ENCODE results near the gene IRGQ. TPM values are rescaled to one million over a fixed set of nuclear protein-coding genes. Genes with fewer than 3 reads are reported as not detected.

The IRGQ gene
- total RNA-seq, 1 experiment from 2014 or later: 38.1 TPM

GRCh38 chr19:43598445-43599240 lies 2.7 kb upstream of the IRGQ start:
- TF ChIP-seq GABPB1 (CRISPR knock-in tag; IDR thresholded peaks at IDR 0.05) (no peak), ZNF121 (CRISPR knock-in tag; IDR thresholded peaks at IDR 0.05) (no peak), CREM (CRISPR knock-in tag; IDR thresholded peaks at IDR 0.05) (no peak)
- Mint-ChIP-seq H3K27me3 (ENCODE audit: low read depth) (no peaks in the 10 kb centered on the region), H3K4me3 (peak overlapping the region; percentile 99; the same call in 1 of the 2 replicates), H3K4me1 (peaks cover 17% of the 10 kb centered on the region), H3K9me3 (no peaks in the 10 kb centered on the region), H3K36me3 (peaks cover 2% of the 10 kb centered on the region), H3K27ac (no peak overlapping the region)
- ChIA-PET POLR2A (no interaction called here), CTCF (interaction anchor here (1.2 to 6.9 kb wide), 2 partner anchors 64 kb away, joined by 4 to 140 read pairs; partner anchors contain the start of gene ZNF575)
- no peak for ATAC-seq
- no peak for DNase-seq (ENCODE audit: low spot score)

DNA sequence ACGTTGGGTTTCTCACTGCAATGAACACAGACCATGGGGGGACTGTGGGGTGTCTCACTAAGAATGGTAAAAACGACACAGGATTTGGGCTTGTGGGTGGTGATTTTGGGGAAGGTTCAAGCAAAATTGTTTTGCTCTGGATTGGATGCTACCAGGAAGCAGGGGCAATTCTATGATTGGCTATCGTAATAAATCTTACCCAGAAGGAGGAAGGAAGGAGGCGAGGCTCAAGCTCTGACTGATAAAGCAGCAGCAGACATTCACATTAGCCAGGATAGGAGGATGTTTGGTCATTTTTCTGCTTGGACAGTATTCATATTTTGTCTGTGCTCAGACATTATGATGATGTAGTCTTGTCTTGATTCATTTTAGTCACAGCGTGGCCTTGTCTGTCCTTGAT lies 1.9 kb upstream of the IRGQ start:
- H3K27ac Mint-ChIP-seq: no peak overlapping the region
- DNase-seq (ENCODE audit: low spot score) (no peak), ATAC-seq (no peak)
- POLR2A ChIA-PET: no interaction called here
- no peaks in the 10 kb centered on the region for H3K27me3 Mint-ChIP-seq (ENCODE audit: low read depth)
- no peaks in the 10 kb centered on the region for H3K9me3 Mint-ChIP-seq
- TF ChIP-seq ZNF512 (CRISPR knock-in tag; IDR thresholded peaks at IDR 0.05; ENCODE audit: borderline replicate concordance) (no peak), ZNF423 (CRISPR knock-in tag; IDR thresholded peaks at IDR 0.05) (no peak), KAT7 (CRISPR knock-in tag; IDR thresholded peaks at IDR 0.05; ENCODE audit: borderline replicate concordance) (no peak), NFYB (CRISPR knock-in tag; conservative IDR thresholded peaks at IDR 0.05; ENCODE audit: low read depth) (no peak), ARID4B (CRISPR knock-in tag; IDR thresholded peaks at IDR 0.05; ENCODE audit: borderline replicate concordance) (no peak), HMGA2 (CRISPR knock-in tag; IDR thresholded peaks at IDR 0.05) (no peak), ZNF281 (CRISPR knock-in tag; IDR thresholded peaks at IDR 0.05) (no peak), ZNF671 (CRISPR knock-in tag; IDR thresholded peaks at IDR 0.05) (no peak), GTF2I (CRISPR knock-in tag; conservative IDR thresholded peaks at IDR 0.05) (no peak), ZNF416 (CRISPR knock-in tag; IDR thresholded peaks at IDR 0.05) (no peak)
- TF ChIP-seq, protein P1, sequence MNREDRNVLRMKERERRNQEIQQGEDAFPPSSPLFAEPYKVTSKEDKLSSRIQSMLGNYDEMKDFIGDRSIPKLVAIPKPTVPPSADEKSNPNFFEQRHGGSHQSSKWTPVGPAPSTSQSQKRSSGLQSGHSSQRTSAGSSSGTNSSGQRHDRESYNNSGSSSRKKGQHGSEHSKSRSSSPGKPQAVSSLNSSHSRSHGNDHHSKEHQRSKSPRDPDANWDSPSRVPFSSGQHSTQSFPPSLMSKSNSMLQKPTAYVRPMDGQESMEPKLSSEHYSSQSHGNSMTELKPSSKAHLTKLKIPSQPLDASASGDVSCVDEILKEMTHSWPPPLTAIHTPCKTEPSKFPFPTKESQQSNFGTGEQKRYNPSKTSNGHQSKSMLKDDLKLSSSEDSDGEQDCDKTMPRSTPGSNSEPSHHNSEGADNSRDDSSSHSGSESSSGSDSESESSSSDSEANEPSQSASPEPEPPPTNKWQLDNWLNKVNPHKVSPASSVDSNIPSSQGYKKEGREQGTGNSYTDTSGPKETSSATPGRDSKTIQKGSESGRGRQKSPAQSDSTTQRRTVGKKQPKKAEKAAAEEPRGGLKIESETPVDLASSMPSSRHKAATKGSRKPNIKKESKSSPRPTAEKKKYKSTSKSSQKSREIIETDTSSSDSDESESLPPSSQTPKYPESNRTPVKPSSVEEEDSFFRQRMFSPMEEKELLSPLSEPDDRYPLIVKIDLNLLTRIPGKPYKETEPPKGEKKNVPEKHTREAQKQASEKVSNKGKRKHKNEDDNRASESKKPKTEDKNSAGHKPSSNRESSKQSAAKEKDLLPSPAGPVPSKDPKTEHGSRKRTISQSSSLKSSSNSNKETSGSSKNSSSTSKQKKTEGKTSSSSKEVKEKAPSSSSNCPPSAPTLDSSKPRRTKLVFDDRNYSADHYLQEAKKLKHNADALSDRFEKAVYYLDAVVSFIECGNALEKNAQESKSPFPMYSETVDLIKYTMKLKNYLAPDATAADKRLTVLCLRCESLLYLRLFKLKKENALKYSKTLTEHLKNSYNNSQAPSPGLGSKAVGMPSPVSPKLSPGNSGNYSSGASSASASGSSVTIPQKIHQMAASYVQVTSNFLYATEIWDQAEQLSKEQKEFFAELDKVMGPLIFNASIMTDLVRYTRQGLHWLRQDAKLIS (CRISPR knock-in tag; IDR thresholded peaks at IDR 0.05; ENCODE audit: borderline replicate concordance): no peak
- TF ChIP-seq, protein P2, sequence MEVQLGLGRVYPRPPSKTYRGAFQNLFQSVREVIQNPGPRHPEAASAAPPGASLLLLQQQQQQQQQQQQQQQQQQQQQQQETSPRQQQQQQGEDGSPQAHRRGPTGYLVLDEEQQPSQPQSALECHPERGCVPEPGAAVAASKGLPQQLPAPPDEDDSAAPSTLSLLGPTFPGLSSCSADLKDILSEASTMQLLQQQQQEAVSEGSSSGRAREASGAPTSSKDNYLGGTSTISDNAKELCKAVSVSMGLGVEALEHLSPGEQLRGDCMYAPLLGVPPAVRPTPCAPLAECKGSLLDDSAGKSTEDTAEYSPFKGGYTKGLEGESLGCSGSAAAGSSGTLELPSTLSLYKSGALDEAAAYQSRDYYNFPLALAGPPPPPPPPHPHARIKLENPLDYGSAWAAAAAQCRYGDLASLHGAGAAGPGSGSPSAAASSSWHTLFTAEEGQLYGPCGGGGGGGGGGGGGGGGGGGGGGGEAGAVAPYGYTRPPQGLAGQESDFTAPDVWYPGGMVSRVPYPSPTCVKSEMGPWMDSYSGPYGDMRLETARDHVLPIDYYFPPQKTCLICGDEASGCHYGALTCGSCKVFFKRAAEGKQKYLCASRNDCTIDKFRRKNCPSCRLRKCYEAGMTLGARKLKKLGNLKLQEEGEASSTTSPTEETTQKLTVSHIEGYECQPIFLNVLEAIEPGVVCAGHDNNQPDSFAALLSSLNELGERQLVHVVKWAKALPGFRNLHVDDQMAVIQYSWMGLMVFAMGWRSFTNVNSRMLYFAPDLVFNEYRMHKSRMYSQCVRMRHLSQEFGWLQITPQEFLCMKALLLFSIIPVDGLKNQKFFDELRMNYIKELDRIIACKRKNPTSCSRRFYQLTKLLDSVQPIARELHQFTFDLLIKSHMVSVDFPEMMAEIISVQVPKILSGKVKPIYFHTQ (CRISPR knock-in tag; IDR thresholded peaks at IDR 0.05): no peak
- TF ChIP-seq, protein P3, sequence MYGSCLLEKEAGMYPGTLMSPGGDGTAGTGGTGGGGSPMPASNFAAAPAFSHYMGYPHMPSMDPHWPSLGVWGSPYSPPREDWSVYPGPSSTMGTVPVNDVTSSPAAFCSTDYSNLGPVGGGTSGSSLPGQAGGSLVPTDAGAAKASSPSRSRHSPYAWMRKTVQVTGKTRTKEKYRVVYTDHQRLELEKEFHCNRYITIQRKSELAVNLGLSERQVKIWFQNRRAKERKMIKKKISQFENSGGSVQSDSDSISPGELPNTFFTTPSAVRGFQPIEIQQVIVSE (CRISPR knock-in tag; IDR thresholded peaks at IDR 0.05; ENCODE audit: borderline replicate concordance): no peak
- H3K36me3 Mint-ChIP-seq: peaks cover 7% of the 10 kb centered on the region
- H3K4me3 Mint-ChIP-seq: peak overlapping the region; percentile 99
- H3K4me1 Mint-ChIP-seq: peaks cover 17% of the 10 kb centered on the region
- CTCF ChIA-PET: interaction anchor here (6.9 kb wide), 1 partner anchor 63 kb away, joined by 140 read pairs; the partner anchor contains the start of gene ZNF575

Measured in WTC11 (cell line).